Caki2 (cell line): ENCODE measurements around the gene NUB1. TPM values are rescaled to one million over a fixed set of nuclear protein-coding genes. Genes with fewer than 3 reads are reported as not detected.
A peak's percentile ranks its signal among the peaks of the same experiment; 100 is the strongest.

Experiments used
- DNase-seq: peaks from one replicate; pipeline ENCODE4 v3.0.0-alpha.2; 2015; ENCODE audit warnings: low read depth
- in situ Hi-C: cut with HindIII; loops from 2 replicates; pipeline ENCODE4 v1.10.0; 2016; ENCODE audit warnings: low sequenced_read_pairs, low pct_unique_long_range_greater_than_20kb, mixed read lengths
- total RNA-seq: library from RNA; depleted of rRNA; stranded (reverse); fragments of >200 nt; shearing (Covaris generic); gene quantifications from 2 replicates; pipeline ENCODE4 v1.2.3, GENCODE V29; 2014; ENCODE audit warnings: low replicate concordance

The NUB1 gene
- total RNA-seq, 1 experiment from 2014 or later, result 34.6 TPM

- DNase-seq, result no peak
- in situ Hi-C loops, result no loop called here
These were observed 1.8 kb upstream of the NUB1 start for GRCh38 chr7:151339651-151340382.

DNA sequence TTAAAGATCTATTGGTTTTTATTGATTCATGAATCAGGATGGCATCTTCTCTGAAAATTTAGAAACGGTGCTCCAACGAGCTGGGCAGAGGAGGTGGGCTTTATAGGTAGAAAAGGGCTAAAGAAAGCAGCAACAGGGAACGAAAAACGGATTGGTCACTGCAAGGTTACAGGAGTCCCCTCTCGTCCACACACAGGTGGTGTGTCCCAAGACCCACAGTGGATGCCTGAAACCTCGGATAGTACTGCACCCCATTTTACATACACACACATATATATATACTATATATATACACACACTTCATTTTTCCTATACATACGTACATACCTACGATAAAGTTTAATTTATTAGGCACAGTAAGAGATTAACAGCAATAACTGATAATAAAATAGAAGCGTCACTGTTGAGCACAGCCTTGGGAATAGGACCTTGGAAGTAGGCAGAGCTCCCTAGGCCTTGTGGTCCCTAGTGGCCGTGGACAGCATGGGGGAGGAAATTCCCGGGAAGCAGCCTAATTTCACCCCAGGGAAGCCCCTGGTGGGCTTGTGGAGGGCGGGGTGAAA lies 737 bp upstream of the NUB1 start:
- in situ Hi-C loops, result no loop called here
- no peak for DNase-seq

GRCh38 chr7:151342102-151342646 lies 562 bp downstream of the NUB1 start:
- in situ Hi-C loops, result no loop called here
- no peak for DNase-seq

- in situ Hi-C loops, result no loop called here
- no peak for DNase-seq
These were observed 1.2 kb downstream of the NUB1 start for GRCh38 chr7:151342811-151343210.

DNA sequence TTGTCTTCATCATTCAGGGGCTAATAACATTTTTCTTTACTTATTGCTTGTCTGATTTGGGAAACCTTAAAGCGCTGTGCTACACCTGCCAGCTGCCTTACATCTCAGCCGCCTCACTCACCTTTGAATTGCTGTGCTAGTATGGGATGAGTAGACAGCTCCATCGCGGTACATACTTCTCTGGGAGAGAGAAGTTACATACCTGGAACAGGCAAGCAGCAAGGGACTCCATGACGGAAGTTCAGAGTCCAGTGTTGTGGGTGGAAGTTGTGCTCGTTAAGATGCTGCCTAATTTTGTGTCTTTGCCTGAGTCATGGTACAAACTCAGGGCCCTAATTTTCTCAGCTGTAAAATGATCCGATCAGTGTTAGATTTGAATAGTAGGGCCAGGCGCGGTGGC lies 1.9 kb downstream of the NUB1 start:
- in situ Hi-C loops, result no loop called here
- no peak for DNase-seq

- peak; percentile 11 for DNase-seq
These were observed 4.2 kb downstream of the NUB1 start for GRCh38 chr7:151345576-151346469.

DNA sequence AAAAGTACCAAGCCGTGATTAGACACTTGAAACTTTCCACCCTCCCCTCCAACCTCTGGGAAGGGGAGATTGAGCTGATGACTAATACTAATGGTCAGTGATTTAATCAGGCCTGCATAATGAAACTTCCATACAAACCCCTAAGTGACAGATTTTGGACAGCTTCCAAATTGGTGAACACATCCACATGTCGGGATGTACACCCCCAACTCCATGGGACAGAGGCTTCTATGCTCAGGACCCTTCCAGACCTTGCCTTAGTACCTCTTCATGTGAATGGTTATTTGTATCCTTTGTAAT lies 4.8 kb downstream of the NUB1 start:
- in situ Hi-C loops, result no loop called here

More at GRCh38 chr7:151345576-151346469, 4.2 kb downstream of the NUB1 start:
- in situ Hi-C loops, result no loop called here

GRCh38 chr7:151347200-151347599 lies 5.6 kb downstream of the NUB1 start:
- DNase-seq, result no peak
- in situ Hi-C loops, result no loop called here

More for the DNA sequence above, 4.8 kb downstream of the NUB1 start:
- DNase-seq, result no peak

GRCh38 chr7:151348970-151349369 lies 7.4 kb downstream of the NUB1 start:
- no peak for DNase-seq
- in situ Hi-C loops, result no loop called here

- in situ Hi-C loops, result no loop called here
- no peak for DNase-seq
These were observed 7.9 kb downstream of the NUB1 start for GRCh38 chr7:151349507-151349853.

DNA sequence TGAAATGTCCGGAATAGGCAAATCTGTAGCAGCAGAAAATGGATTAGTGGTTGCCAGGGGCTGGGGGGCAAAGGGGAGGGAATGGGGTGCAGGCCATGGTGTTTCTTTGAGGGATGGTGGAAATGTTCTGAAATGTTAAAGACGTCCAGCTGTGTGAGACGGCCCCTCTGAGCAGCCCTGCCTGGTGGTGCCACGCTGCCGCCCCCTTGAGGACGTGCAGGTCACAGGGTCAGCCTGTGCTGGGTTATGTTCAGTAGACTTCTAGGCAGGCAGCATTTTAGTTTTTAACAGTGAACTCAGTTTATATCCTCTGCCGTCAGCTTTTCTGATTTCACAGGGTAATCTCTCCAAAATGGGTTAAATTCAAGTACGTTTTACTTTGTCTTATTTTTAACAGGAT lies 9.4 kb downstream of the NUB1 start:
- no peak for DNase-seq
- in situ Hi-C loops, result loop anchor here (25.0 kb wide), 1 partner anchor 386 kb away; no protein-coding TSS in a partner anchor

GRCh38 chr7:151351967-151352366 lies 10.4 kb downstream of the NUB1 start:
- DNase-seq, result no peak
- in situ Hi-C loops, result loop anchor here (25.0 kb wide), 1 partner anchor 385 kb away; no protein-coding TSS in a partner anchor

- DNase-seq, result no peak
- in situ Hi-C loops, result loop anchor here (25.0 kb wide), 1 partner anchor 385 kb away; no protein-coding TSS in a partner anchor
These were observed 10.9 kb downstream of the NUB1 start for GRCh38 chr7:151352512-151352911.

DNA sequence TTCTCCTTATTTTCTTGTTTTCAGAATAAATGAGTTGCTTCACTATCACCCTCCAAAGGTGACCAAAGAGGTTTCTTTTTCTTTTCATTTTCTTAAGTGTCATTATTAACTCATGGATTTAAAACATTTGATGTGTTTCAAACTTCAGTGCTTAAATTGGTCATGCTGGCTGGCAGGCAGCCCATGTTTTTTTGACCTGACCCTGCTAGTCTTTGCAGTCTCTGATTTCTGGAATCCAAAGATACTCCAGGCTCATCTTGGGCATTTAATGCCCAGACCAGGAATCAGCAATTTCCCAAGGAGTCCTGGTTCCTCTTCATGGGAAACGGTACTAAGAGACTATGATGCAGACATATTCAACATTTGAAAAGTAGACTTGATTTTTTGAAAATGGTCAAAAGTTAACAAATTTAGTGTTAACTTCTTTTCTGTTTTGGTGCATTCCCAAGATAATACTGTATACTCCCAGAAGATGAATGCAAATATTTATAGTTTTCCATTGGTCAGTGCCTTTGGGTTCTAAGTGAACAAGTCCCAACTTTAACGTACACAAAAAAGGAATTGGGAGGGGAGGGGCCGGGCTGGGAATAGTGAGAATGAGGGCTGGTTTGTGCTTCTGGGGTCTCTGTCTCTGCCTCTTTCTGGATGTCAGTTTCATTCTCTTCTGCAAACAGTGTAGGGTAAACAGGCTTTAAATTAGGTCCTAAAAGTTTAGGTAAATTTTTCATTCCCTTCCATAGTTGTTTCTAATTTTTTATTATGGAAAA lies 19.8 kb downstream of the NUB1 start:
- in situ Hi-C loops, result loop anchor here (25.0 kb wide), 1 partner anchor 376 kb away; no protein-coding TSS in a partner anchor
- DNase-seq, result no peak

- in situ Hi-C loops, result loop anchor here (25.0 kb wide), 1 partner anchor 374 kb away; no protein-coding TSS in a partner anchor
- DNase-seq, result no peak
These were observed 21.6 kb downstream of the NUB1 start for GRCh38 chr7:151363182-151363581.

DNA sequence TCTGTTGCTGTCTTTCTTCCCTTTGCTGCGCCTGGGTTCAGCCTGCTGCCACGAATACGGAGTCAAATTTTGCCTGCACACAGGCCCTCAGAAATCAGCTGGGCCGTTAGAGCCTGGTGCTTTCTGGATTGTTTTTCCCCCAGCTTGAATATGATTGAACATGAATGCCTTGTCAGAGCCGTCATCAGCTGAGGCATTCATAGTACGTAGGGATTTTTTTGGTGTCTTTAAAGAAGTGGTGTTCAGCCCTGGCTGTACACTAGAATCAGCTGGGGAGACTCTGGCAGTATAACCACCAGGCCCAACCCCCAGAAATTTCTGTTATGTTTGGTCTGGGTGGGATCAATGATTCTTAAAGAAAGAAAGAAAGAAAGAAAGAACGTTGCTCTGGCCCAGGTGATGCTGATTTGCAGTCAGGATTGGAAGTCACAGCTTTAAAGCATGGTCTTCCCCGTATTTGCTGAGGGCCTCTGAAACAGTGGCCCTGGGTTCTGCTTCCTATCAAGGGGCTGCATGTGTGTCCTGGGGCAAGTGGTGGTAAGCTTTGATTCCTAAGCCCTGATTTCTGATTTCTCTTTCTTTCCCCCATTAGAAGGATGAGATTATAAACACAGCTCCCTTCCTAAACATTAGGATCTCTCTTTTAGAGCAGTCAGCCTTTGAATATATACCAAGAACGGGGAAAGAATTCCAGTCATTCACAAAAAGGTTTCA lies 24.7 kb downstream of the NUB1 start:
- in situ Hi-C loops, result loop anchor here (25.0 kb wide), 1 partner anchor 371 kb away; no protein-coding TSS in a partner anchor
- DNase-seq, result no peak

GRCh38 chr7:151366880-151367222 lies 25.2 kb downstream of the NUB1 start:
- in situ Hi-C loops, result loop anchor here (25.0 kb wide), 1 partner anchor 370 kb away; no protein-coding TSS in a partner anchor
- DNase-seq, result no peak
